ENCODE measurements around the gene SEMA3E. TPM values are rescaled to one million over a fixed set of nuclear protein-coding genes. Genes with fewer than 3 reads are reported as not detected.

The SEMA3E gene
- total RNA-seq, 1 donor from 2014 or later = 1.3 TPM

DNA sequence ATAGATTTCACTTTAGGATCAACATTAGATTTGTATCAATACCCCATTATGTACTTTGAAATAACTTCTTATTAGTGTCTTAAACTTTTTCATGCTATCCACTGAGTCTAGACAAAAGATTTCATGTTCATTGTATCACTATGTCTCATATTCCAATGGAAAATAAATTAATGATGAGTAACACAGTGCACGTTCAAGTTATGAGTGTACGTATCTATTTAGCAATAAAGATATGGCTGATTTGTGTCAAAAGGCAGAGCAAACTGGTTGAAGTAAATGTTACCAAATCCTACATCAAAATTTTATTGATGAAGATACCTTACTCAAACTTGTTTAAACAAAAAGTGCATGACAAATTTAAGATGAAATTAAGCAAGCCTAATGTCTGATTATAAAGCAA lies 102.4 kb downstream of the SEMA3E start:
- Mint-ChIP-seq H3K9me3 (peaks cover 20% of the 10 kb centered on the region), H3K4me1 (peaks cover 27% of the 10 kb centered on the region), H3K27ac (no peak overlapping the region), H3K4me3 (no peak overlapping the region), H3K36me3 (no peaks in the 10 kb centered on the region), H3K27me3 (ENCODE audit: low read depth) (no peaks in the 10 kb centered on the region)
- TF ChIP-seq, protein P1, sequence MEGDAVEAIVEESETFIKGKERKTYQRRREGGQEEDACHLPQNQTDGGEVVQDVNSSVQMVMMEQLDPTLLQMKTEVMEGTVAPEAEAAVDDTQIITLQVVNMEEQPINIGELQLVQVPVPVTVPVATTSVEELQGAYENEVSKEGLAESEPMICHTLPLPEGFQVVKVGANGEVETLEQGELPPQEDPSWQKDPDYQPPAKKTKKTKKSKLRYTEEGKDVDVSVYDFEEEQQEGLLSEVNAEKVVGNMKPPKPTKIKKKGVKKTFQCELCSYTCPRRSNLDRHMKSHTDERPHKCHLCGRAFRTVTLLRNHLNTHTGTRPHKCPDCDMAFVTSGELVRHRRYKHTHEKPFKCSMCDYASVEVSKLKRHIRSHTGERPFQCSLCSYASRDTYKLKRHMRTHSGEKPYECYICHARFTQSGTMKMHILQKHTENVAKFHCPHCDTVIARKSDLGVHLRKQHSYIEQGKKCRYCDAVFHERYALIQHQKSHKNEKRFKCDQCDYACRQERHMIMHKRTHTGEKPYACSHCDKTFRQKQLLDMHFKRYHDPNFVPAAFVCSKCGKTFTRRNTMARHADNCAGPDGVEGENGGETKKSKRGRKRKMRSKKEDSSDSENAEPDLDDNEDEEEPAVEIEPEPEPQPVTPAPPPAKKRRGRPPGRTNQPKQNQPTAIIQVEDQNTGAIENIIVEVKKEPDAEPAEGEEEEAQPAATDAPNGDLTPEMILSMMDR (IDR thresholded peaks at IDR 0.05; ENCODE audit: unreplicated experiment) = no peak
- no peak for DNase-seq (ENCODE audit: low spot score in 2 of 2, unreplicated experiment in 2 of 2)

- no peak overlapping the region for H3K27ac Mint-ChIP-seq
- TF ChIP-seq, protein P1 (IDR thresholded peaks at IDR 0.05; ENCODE audit: unreplicated experiment) = no peak
- DNase-seq (ENCODE audit: low spot score in 2 of 2, unreplicated experiment in 2 of 2) = no peak
- no peaks in the 10 kb centered on the region for H3K27me3 Mint-ChIP-seq (ENCODE audit: low read depth)
- H3K4me3 Mint-ChIP-seq = no peak overlapping the region
- no peaks in the 10 kb centered on the region for H3K36me3 Mint-ChIP-seq
- H3K9me3 Mint-ChIP-seq = peaks cover 3% of the 10 kb centered on the region
- no peaks in the 10 kb centered on the region for H3K4me1 Mint-ChIP-seq
Observed at GRCh38 chr7:83541187-83541960, 107.6 kb downstream of the SEMA3E start.

GRCh38 chr7:83534488-83534887 lies 114.5 kb downstream of the SEMA3E start:
- TF ChIP-seq, protein P1 (IDR thresholded peaks at IDR 0.05; ENCODE audit: unreplicated experiment) = no peak
- no peak overlapping the region for H3K4me3 Mint-ChIP-seq
- H3K9me3 Mint-ChIP-seq = no peaks in the 10 kb centered on the region
- H3K27ac Mint-ChIP-seq = no peak overlapping the region
- H3K27me3 Mint-ChIP-seq (ENCODE audit: low read depth) = no peaks in the 10 kb centered on the region
- no peaks in the 10 kb centered on the region for H3K36me3 Mint-ChIP-seq
- DNase-seq (ENCODE audit: low spot score in 2 of 2, unreplicated experiment in 2 of 2) = no peak
- peaks cover 4% of the 10 kb centered on the region for H3K4me1 Mint-ChIP-seq

DNA sequence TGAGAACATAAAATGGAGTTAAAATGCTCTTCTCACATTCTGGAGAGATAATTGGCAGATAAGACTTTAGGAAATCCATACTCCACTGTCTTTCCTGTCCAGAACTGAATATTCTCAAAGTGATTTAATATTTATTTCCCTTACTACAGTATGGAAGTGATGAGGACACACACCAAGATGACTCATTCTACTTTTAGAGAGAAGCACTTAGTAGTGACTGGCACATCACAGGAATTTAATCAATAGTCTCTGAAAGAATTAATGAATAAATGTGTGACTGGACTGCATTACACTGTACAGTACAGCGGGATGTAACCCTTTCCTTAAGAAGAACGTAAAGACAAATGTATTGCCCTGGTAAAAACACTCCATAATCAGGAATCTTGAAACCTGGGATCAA lies 116.7 kb downstream of the SEMA3E start:
- Mint-ChIP-seq H3K27me3 (ENCODE audit: low read depth) (no peaks in the 10 kb centered on the region), H3K36me3 (no peaks in the 10 kb centered on the region), H3K4me3 (no peak overlapping the region), H3K4me1 (peaks cover 4% of the 10 kb centered on the region), H3K27ac (no peak overlapping the region), H3K9me3 (no peaks in the 10 kb centered on the region)
- TF ChIP-seq, protein P1 (IDR thresholded peaks at IDR 0.05; ENCODE audit: unreplicated experiment) = no peak
- DNase-seq (ENCODE audit: low spot score in 2 of 2, unreplicated experiment in 2 of 2) = no peak

DNA sequence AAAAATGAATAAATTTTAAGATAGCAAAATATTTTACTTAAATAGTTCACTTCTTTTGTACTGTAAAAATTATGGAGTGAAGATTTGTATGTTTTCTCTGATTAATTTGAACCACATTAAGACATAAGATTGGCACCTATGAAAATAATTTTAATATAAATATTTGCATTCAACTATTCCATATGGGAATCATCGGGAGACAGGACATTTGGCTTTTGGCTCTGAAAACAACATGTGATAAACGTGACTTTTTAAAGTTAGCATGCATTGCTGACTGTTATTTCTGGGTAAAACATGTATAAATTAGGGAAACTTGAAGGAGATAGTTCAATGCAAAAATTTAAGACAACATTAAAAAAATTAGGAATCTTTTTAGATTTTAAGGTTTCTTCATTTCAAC lies 117.2 kb downstream of the SEMA3E start:
- DNase-seq (ENCODE audit: low spot score in 2 of 2, unreplicated experiment in 2 of 2) = no peak
- TF ChIP-seq, protein P1 (IDR thresholded peaks at IDR 0.05; ENCODE audit: unreplicated experiment) = no peak
- peaks cover 4% of the 10 kb centered on the region for H3K4me1 Mint-ChIP-seq

More for the DNA sequence above, 117.2 kb downstream of the SEMA3E start:
- H3K9me3 Mint-ChIP-seq = no peaks in the 10 kb centered on the region
- no peaks in the 10 kb centered on the region for H3K27me3 Mint-ChIP-seq (ENCODE audit: low read depth)
- no peaks in the 10 kb centered on the region for H3K36me3 Mint-ChIP-seq
- H3K4me3 Mint-ChIP-seq = no peak overlapping the region
- H3K27ac Mint-ChIP-seq = no peak overlapping the region
